HCT116 (cell line): ENCODE data around the gene PLEKHG5. TPM values are rescaled to one million over a fixed set of nuclear protein-coding genes. Genes with fewer than 3 reads are reported as not detected.

ENCODE experiments used
- ATAC-seq: fragments of 200-7000 bp; cut with Tn5 transposase; 2 replicates; pipeline ENCODE4 v1.9.1; 2020; ENCODE audit warnings: mild to moderate bottlenecking, moderate library complexity
- BruUV-seq: library from RNA; stranded (reverse); fragments of 400-500 nt; replicated peaks from 2 replicates; lab custom pipeline; 2021; lab: Mats Ljungman, UMichigan
- CTCF ChIA-PET: fragments of 300-600 bp; sonication (Branson Sonifier 250); formaldehyde crosslinking; loops from one replicate; lab custom pipeline; 2021; ENCODE audit warnings: antibody characterized with exemption; lab: Charles Lee
- POLR2A ChIA-PET: fragments of 300-600, 350-600 bp; sonication (Branson Sonifier 250); formaldehyde crosslinking; loops from one replicate; lab custom pipeline; 2021; ENCODE audit warnings: antibody characterized with exemption; lab: Charles Lee
- RAD21 ChIA-PET, 2 experiments: fragments of 300-600 bp; sonication (Branson Sonifier 250); formaldehyde crosslinking; loops; one replicate each; lab custom pipeline; 2023; ENCODE audit warnings: low total read pairs in 2 of 2; ENCODE audit not compliant: uncharacterized antibody in 2 of 2, unreplicated experiment in 2 of 2, low non-redundant PET in 1 of 2; lab: Charles Lee
- DNase-seq: peaks from one replicate; pipeline ENCODE4 v3.0.0-alpha.2; 2010; ENCODE audit warnings: low read depth, low spot score
- H2AFZ ChIP-seq: fragments of 200-600 bp; shearing (Covaris generic), sonication (generic); 2 replicates; pipeline ENCODE4 v1.6.1; 2017; ENCODE audit warnings: low read depth, mixed run types, mixed read lengths, antibody characterized with exemption, low read length; ENCODE audit not compliant: poor library complexity, severe bottlenecking
- H3K27ac ChIP-seq: 2 replicates; pipeline ENCODE4 v1.5.1; 2012; ENCODE audit warnings: low read depth, low read length
- H3K27me3 ChIP-seq: fragments of 200-600 bp; sonication (generic); 2 replicates; pipeline ENCODE4 v1.6.1; 2016; ENCODE audit warnings: mixed run types, low read length, mixed read lengths; ENCODE audit not compliant: insufficient read depth
- H3K36me3 ChIP-seq, 2 experiments: fragments of 200-500 bp in 1 of 2; fragments of 200-600 bp in 1 of 2; sonication (Bioruptor generic) in 1 of 2; sonication (generic) in 1 of 2; 2 replicates each; pipeline versions ENCODE4 v1.5.1 to v1.6.1; 2014 to 2016; ENCODE audit warnings: low read length in 2 of 2, inconsistent platforms in 1 of 2, mixed read lengths in 1 of 2, mixed run types in 1 of 2; ENCODE audit not compliant: insufficient read depth in 2 of 2, control insufficient read depth in 1 of 2
- H3K4me1 ChIP-seq, 2 experiments: fragments of 200-600 bp in 1 of 2; sonication (generic) in 1 of 2; 2 replicates each; pipeline versions ENCODE4 v1.5.1 to v1.6.1; 2012 to 2017; ENCODE audit warnings: low read length in 2 of 2, inconsistent platforms in 1 of 2, mild to moderate bottlenecking in 1 of 2, mixed read lengths in 1 of 2, mixed run types in 1 of 2, moderate library complexity in 1 of 2; ENCODE audit not compliant: insufficient read depth in 2 of 2, control insufficient read depth in 1 of 2
- H3K4me2 ChIP-seq: fragments of 200-600 bp; sonication (generic); 2 replicates; pipeline ENCODE4 v1.6.1; 2017; ENCODE audit warnings: mixed run types, low read length, mixed read lengths
- H3K4me3 ChIP-seq, 2 experiments: fragments of 200-600 bp in 1 of 2; sonication (generic) in 1 of 2; replicated peaks in 1 of 2; 2 replicates each; pipeline ENCODE4 v1.5.1; 2011 to 2016; ENCODE audit warnings: low read length in 2 of 2, control low read depth in 1 of 2, low read depth in 1 of 2, mild to moderate bottlenecking in 1 of 2, mixed read lengths in 1 of 2, mixed run types in 1 of 2
- H3K79me2 ChIP-seq: fragments of 200-600 bp; sonication (generic); 2 replicates; pipeline ENCODE4 v1.6.1; 2017; ENCODE audit warnings: mild to moderate bottlenecking, mixed run types, low read length, moderate library complexity, mixed read lengths; ENCODE audit not compliant: insufficient read depth
- H3K9ac ChIP-seq: fragments of 200-600 bp; sonication (generic); 2 replicates; pipeline ENCODE4 v1.6.1; 2016; ENCODE audit warnings: low read length, mixed read lengths
- H3K9me2 ChIP-seq: fragments of 200-600 bp; sonication (generic), shearing (Covaris generic); 2 replicates; pipeline ENCODE4 v1.6.1; 2017; ENCODE audit warnings: mixed run types, mild to moderate bottlenecking, moderate library complexity; ENCODE audit not compliant: insufficient read depth
- H3K9me3 ChIP-seq, 2 experiments: fragments of 200-500 bp in 1 of 2; fragments of 200-600 bp in 1 of 2; sonication (Bioruptor generic) in 1 of 2; sonication (generic) in 1 of 2; 2 replicates each; pipeline ENCODE4 v1.6.1; 2014 to 2017; ENCODE audit warnings: low read length in 2 of 2, mixed read lengths in 2 of 2, inconsistent platforms in 1 of 2, low read depth in 1 of 2, mild to moderate bottlenecking in 1 of 2, mixed run types in 1 of 2, moderate library complexity in 1 of 2; ENCODE audit not compliant: control insufficient read depth in 1 of 2, insufficient read depth in 1 of 2
- H4K20me1 ChIP-seq: fragments of 200-600 bp; sonication (generic), shearing (Covaris generic); 2 replicates; pipeline ENCODE4 v1.6.1; 2017; ENCODE audit warnings: mixed run types, mild to moderate bottlenecking, moderate library complexity; ENCODE audit not compliant: insufficient read depth
- CTCF ChIP-seq, 3 experiments: fragments of 200-600 bp in 1 of 3; sonication (generic) in 1 of 3; IDR thresholded peaks in 2 of 3; conservative IDR thresholded peaks in 1 of 3; 2 replicates each; pipeline ENCODE4 v1.5.1; 2012 to 2017; ENCODE audit warnings: low read depth in 2 of 3, low read length in 2 of 3, antibody characterized with exemption in 1 of 3, borderline replicate concordance in 1 of 3, control low read depth in 1 of 3, mild to moderate bottlenecking in 1 of 3, mixed read lengths in 1 of 3, mixed run types in 1 of 3, moderate library complexity in 1 of 3; ENCODE audit not compliant: insufficient read depth in 1 of 3
- ELF1 ChIP-seq: IDR thresholded peaks from 2 replicates; pipeline ENCODE4 v1.6.1; 2012; ENCODE audit warnings: low read depth, borderline replicate concordance
- JUND ChIP-seq: IDR thresholded peaks from 2 replicates; pipeline ENCODE4 v1.6.1; 2012
- POLR2A ChIP-seq: IDR thresholded peaks from 2 replicates; pipeline ENCODE4 v1.7.0; 2011; ENCODE audit warnings: borderline replicate concordance; ENCODE audit not compliant: insufficient read depth, insufficient read length; ENCODE audit errors: extremely low read depth
- YY1 ChIP-seq: IDR thresholded peaks from 2 replicates; pipeline ENCODE4 v1.6.1; 2011; ENCODE audit warnings: low read length, low read depth, moderate library complexity, mild to moderate bottlenecking; ENCODE audit not compliant: insufficient replicate concordance; ENCODE audit errors: extremely low read depth
- intact Hi-C: fragments of 100-400 bp; cut with micrococcal nuclease; formaldehyde crosslinking; loops from 2 replicates; pipeline ENCODE4 v1.10.0; 2022
- total RNA-seq: library from RNA; stranded (reverse); gene quantifications from one replicate; pipeline ENCODE4 v1.2.1, GENCODE V29; 2021; ENCODE audit not compliant: unreplicated experiment

The PLEKHG5 gene
- total RNA-seq, 1 experiment from 2014 or later: 33.0 TPM

- Histone ChIP-seq H3K27ac (peak overlapping the region; percentile 81), H3K4me2 (peak overlapping the region; percentile 83), H3K9me2 (no peaks in the 10 kb centered on the region), H3K27me3 (no peaks in the 10 kb centered on the region), H4K20me1 (no peaks in the 10 kb centered on the region), H3K9ac (peak overlapping the region; percentile 73), H3K79me2 (peaks cover 11% of the 10 kb centered on the region; the same call in 1 of the 2 replicates), H3K9me3 (no peaks in the 10 kb centered on the region), H3K36me3 (no peaks in the 10 kb centered on the region), H3K4me1 (peaks cover 41 to 63% of the 10 kb centered on the region in 2 experiments), H2AFZ (no peak overlapping the region), H3K4me3 (peak overlapping the region in 1 of 2 experiments; percentile 30; a peak in 2 of 4 replicates)
- TF ChIP-seq JUND: no peak
- TF ChIP-seq ELF1: no peak
- TF ChIP-seq YY1: no peak
- no peak for TF ChIP-seq POLR2A
- TF ChIP-seq CTCF (IDR thresholded peaks at IDR 0.05 in 2 of 3, conservative IDR thresholded peaks at IDR 0.05 in 1 of 3; ENCODE audit: borderline replicate concordance in 1 of 3, insufficient read depth in 1 of 3, low read depth in 2 of 3, low read length in 2 of 3): no peak
- ATAC-seq: peak; percentile 40
- RAD21 ChIA-PET: no interaction called here
- CTCF ChIA-PET: interaction anchor here (1.2 to 2.7 kb wide), 3 partner anchors 10 to 21 kb away, joined by 3 to 19 read pairs (median 4); no protein-coding TSS in a partner anchor
- POLR2A ChIA-PET: interaction anchor here (0.9 to 1.0 kb wide), 2 partner anchors 11 to 12 kb away, joined by 3 to 5 read pairs; no protein-coding TSS in a partner anchor
- no TSS peak for BruUV-seq
- intact Hi-C loops: no loop called here
- no peak for DNase-seq
These were observed 63.8 kb downstream of the PLEKHG5 start for GRCh38 chr1:6427441-6428390.
